Erythroblast (primary cell): ENCODE data around the gene ADAM17.

Experiments used
- DNase-seq, 2 experiments: peaks; one replicate each; lab custom pipeline; 2025; lab: John Stamatoyannopoulos, UW
- GATA1 ChIP-seq: IDR thresholded peaks from 2 replicates; pipeline ENCODE4 v1.6.1; 2011; ENCODE audit warnings: low read depth, mild to moderate bottlenecking, control low read depth, low read length, moderate library complexity
- POLR2A ChIP-seq: IDR thresholded peaks from 2 replicates; pipeline ENCODE4 v1.6.1; 2011; ENCODE audit warnings: mild to moderate bottlenecking, low read length

The ADAM17 gene

GRCh38 chr2:9488583-9489547 lies 66.8 kb downstream of the ADAM17 start:
- no peak for DNase-seq
- TF ChIP-seq GATA1 (no peak), POLR2A (no peak)

- no peak for DNase-seq
- TF ChIP-seq POLR2A: no peak
Observed at GRCh38 chr2:9484533-9484932, 71.1 kb downstream of the ADAM17 start.

- no peak for TF ChIP-seq GATA1
- TF ChIP-seq POLR2A: no peak
- no peak for DNase-seq
Observed at GRCh38 chr2:9483107-9483506, 72.5 kb downstream of the ADAM17 start.

GRCh38 chr2:9480157-9480556 lies 75.5 kb downstream of the ADAM17 start:
- no peak for TF ChIP-seq GATA1
- no peak for TF ChIP-seq POLR2A
- DNase-seq: no peak

- TF ChIP-seq GATA1 (no peak), POLR2A (no peak)
- no peak for DNase-seq
Observed at GRCh38 chr2:9478526-9478925, 77.1 kb downstream of the ADAM17 start.

GRCh38 chr2:9477914-9478313 lies 77.7 kb downstream of the ADAM17 start:
- no peak for DNase-seq
- TF ChIP-seq POLR2A (no peak), GATA1 (no peak)

- DNase-seq: peak; percentile 80 to 81
- TF ChIP-seq POLR2A: peak; percentile 58
- no peak for TF ChIP-seq GATA1
Observed at GRCh38 chr2:9474361-9475057, 81.1 kb downstream of the ADAM17 start, which contains the start of gene IAH1. TSS of gene IAH1 (plus strand) at chr2:9474551. CDS start at chr2:9474567, 16 bp downstream.

- TF ChIP-seq GATA1 (no peak), POLR2A (no peak)
- DNase-seq: peak in 1 of 2 experiments; percentile 49
Observed at GRCh38 chr2:9473985-9474360, 81.7 kb downstream of the ADAM17 start.

GRCh38 chr2:9473308-9473984 lies 82.2 kb downstream of the ADAM17 start:
- DNase-seq: no peak
- TF ChIP-seq POLR2A (no peak), GATA1 (no peak)

- DNase-seq: peak; percentile 21 to 59
- TF ChIP-seq GATA1 (no peak), POLR2A (no peak)
Observed at GRCh38 chr2:9472511-9472910, 83.1 kb downstream of the ADAM17 start.

GRCh38 chr2:9471206-9471605 lies 84.4 kb downstream of the ADAM17 start:
- no peak for DNase-seq
- TF ChIP-seq GATA1: no peak
- TF ChIP-seq POLR2A: no peak

- DNase-seq: no peak
- TF ChIP-seq POLR2A (no peak), GATA1 (no peak)
Observed at GRCh38 chr2:9467687-9468086, 87.9 kb downstream of the ADAM17 start.

GRCh38 chr2:9466147-9466683 lies 89.4 kb downstream of the ADAM17 start:
- TF ChIP-seq GATA1 (no peak), POLR2A (no peak)
- DNase-seq: peak in 1 of 2 experiments; percentile 11

- no peak for DNase-seq
- TF ChIP-seq GATA1 (no peak), POLR2A (no peak)
Observed at GRCh38 chr2:9465170-9465569, 90.5 kb downstream of the ADAM17 start.
